Stimulated activated CD4-positive, alpha-beta T cell treated with anti-CD3 and anti-CD28 coated beads, Interleukin-1b, Interleukin-23, amount 100 ng/mL, for 24 hours (primary cell): Measurements from ENCODE around the gene GGCX.
"Not testable (repeated sequence)": the region's sequence is repeated elsewhere in the genome, so short reads cannot be mapped to it uniquely, and the experiment has no call there.

ENCODE experiments used
- DNase-seq, 4 experiments: peaks; one replicate each; pipeline ENCODE4 v3.0.0-alpha.2; 2020; ENCODE audit warnings: low read depth in 4 of 4, low spot score in 1 of 4

GGCX gene

GRCh38 chr2:85575739-85576138 lies 14.4 kb upstream of the GGCX start:
- DNase-seq, result no peak

- DNase-seq, result no peak
These were observed 5.0 kb upstream of the GGCX start for GRCh38 chr2:85566265-85566664.

GRCh38 chr2:85564144-85564563 lies 2.9 kb upstream of the GGCX start:
- no peak for DNase-seq

DNA sequence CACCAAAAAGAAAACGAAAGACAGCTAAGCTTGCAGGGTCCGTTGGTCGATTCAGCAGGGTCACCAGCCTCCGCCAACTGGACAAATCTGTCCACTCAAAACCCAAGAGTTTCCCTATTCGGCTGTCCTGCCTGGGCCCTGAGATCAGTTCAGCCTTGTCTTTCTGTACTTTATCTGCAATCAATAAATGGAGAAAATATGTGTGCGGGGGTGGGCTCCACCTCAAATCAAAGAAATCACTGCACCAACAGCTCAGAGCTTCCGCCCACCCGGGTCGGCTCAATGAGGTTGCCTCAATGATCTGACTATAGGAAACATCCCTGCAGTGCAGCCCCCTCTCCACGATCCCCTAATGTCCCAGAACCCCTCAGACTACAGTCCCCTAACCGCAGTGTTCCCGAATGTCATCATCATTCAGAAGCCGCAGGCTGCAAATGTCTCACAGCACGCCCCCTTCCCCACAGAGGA lies 447 bp downstream of the GGCX start:
- DNase-seq, result no peak

DNA sequence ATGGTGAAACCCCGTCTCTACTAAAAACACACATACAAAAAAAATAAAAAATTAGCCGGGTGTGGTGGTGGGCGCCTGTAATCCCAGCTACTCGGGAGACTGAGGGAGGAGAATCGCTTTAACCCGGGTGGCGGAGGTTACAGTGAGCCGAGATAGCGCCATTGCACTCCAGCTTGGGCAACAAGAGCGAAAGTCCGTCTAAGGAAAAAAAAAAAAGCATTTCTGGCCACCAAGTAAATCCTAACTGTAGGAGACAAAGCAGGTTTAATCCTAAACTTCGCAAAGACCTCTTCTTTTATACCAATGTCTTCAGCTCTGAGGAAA lies 928 bp downstream of the GGCX start:
- DNase-seq, result not testable (repeated sequence)

- no peak for DNase-seq
These were observed 3.1 kb downstream of the GGCX start for GRCh38 chr2:85558160-85558559.

- no peak for DNase-seq
These were observed 4.2 kb downstream of the GGCX start for GRCh38 chr2:85557130-85557529.

DNA sequence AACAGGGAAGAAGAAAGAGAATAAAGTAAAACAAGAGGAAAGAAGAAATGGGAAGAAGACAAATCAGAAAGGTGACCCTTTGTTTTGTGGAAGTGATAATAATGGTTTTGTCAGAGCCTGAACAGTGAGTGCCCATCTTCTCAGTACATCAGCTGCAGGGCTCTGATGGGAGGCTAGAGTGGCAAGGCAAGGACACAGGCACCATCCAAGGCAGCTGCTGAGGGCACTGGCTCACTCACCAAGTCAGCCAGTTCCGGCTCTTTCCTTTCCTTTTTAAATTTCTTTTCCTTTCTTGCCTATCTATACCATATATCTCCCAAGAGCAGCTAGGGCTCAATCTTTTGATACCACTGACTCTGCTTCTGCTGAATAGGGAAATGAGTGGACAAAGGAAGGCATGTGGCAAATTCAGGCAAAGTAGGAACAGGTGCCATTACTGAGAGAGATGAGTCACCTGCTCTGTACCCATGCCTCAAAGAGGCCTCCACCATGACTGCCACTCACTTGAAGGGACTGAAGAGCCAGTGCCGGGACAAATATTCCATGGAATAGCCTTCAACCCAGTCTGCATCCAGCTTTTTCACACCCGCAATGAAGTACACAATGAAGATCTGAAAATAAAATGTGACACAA lies 6.2 kb downstream of the GGCX start:
- DNase-seq, result no peak

- no peak for DNase-seq
These were observed 8.1 kb downstream of the GGCX start for GRCh38 chr2:85553184-85553583.

DNA sequence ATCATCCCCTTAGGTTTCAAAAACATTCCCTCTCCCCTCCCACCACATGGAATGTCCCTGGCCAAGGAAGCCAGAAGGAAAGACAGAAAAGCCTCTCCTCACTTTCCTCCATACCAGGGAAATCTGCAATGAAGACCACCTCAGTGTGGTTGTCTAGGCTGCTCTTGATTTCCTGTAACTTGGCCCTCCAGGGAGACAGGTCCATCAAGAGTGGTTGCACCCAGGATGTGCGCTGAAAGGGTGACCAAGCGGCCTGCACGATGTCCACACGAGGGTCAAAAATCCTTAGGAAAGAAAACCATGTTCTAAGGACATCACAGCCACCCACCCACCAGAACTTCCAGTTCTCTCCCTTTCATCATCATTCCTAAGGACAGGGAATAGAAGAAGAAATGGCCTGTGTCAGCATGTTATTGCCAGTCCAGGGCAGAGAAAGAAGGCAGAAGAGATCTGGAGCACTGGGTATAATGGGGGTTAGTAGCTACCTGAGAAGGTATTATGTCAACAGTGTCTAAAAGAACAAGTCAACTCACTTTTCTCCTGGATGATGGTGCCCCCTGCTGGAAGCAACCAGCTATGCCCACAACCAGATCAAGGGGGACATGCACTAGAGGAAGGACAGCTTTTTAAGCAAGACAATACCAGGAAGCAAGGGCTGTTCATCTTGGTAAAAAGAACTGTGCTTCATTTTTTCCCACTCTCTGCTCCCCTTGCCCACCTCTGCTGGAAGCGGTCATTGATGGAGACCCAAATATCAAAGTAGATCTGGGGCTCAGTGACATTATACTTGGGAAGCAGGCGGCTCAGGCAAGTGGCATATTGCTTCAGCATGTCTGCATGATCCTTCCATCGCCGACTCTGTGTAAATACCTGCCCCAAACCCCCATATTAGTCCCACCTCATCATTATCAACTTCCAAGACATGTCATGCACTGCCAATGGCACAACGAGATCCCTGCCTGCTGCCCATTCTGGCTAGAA lies 9.3 kb downstream of the GGCX start:
- DNase-seq, result peak; percentile 73 to 79 (median 75)

- DNase-seq, result no peak
These were observed 10.8 kb downstream of the GGCX start for GRCh38 chr2:85550486-85550885.

DNA sequence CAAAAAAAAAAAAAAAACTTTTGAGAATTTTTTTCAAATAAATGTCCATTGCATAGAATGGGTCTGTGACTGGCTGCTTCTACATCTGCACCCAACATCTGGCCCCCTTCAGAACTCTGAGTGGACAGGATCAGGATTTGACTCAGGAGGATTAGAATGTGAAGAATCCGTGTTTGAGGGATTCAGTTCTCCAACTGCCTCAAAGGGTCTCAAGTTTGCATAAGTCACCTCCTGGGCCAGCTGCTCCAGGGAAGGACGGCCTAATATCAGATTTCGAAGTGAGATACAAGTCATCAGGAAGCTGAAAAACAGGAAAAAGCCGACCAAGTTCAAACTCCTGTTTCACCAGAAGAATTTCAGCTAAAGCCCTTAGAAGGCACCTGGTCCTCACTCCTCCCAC lies 11.5 kb downstream of the GGCX start:
- DNase-seq, result no peak

DNA sequence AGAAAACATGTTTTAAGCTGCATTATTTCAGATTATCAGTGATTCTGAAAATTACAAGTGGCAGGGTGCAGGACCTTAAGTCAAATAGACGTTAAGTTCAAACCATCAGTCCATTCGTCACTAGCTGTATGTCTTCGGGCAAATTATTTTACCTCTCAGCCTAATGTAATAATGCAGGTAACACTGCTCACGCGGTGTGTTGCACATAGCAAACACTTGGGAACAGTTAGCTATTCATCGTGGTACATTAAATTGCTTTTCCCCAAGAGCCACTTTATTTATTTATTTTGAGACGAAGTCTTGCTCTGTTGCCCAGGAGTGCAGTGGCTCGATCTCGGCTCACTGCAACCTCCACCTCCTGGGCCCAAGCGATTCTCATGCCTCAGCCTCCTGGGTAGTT lies 12.2 kb downstream of the GGCX start:
- DNase-seq, result no peak

DNA sequence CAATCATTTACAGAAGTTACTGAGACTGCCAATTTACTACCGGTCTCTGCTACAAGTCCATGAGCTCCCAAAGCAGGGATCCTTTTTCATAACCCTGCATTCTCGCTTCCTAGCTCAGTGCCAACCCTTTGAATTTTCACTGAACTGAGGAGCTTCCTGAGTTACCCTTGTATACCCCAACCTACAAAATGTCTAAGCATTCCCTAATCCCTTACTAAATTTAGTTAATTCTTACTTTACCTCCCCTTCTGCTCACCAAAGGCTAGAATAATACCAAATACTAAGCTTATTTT lies 12.7 kb downstream of the GGCX start:
- DNase-seq, result no peak

DNA sequence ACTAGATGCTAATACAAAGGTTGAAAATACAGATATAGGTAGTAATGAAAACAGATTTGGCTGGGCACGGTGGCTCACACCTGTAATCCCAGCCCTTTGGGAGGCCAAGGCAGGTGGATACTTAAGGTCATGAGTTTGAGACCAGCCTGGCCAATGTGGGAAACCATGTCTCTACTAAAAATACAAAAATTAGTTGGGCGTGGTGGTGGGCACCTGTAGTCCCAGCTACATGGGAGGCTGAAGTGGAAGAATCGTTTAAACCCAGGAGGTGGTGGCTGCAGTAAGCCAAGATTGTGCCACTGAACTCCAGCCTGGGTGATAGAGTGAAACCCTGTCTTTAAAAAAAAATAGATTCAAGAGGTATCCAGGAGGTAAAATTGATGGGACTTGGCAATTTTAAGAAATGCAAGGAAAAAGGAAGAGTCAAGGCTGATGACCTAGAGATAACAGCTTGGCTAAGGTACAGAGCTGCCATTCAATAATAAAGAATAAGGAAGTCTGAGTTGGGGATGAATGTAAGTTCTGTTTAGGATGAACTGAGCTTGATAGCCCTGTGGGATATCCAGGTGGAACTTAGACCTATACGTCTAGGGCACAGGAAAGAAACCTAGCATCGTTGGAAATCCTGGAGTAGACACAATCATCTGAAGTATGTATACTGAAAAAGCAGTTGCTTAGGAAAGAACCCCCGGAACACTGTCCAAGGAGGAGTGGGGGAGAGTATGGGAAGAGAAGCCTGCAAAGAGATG lies 13.3 kb downstream of the GGCX start:
- no peak for DNase-seq

DNA sequence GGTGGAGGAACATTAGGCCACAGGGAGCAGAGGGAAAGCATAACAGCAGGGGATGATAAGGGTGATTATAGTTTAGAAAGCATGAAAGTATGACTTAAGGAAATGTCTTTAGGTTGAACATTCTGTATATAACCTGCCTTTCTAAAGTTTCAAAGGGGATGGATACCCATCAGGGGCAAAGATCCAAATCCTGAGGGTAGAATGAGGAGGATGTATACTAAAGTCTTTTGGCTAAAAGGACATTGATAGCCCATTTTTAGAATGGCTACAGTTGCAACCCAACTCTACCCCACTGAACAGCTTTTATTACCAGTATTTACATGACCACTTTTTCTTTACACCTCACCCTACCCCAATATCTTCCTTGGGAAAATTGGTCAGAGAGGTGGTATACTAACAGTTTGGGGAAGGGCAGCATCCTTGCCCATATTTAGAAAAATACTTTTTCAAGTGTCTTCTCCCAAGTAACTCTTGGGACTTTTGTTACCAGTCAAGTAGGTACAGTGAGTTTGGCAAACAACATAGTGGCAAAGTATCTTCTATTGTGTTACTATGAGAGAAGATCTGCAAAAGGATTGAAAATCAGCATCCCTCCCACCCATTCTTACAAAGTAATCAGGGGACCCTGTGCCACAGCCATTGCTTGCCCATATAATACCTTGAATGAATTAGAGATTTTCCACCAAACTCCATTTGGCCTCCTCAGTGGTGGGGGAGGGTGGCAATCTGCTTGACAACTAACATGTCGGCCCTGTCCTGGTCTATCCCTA lies 14.0 kb downstream of the GGCX start:
- DNase-seq, result no peak

DNA sequence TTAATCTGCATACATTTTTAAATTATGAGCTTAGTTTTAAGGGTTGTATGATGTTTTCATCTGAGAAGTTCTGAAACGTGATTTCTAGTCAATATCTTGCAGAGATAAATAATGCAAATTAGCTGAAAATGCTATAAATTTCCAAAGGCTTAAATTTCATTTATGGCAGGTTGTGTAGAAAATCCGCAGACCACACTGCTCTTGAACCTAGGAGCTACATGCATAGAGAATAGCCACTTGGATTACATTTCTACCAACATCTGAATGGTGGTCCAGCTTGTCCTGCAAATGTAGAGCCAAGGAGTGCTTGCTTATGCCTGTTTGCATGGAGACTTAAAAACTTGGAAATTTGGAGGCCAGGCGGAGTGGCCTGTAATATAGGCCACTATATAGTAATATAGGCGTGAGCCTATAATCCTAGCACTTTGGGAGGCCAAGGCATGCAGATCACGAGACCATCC lies 15.5 kb downstream of the GGCX start:
- no peak for DNase-seq

- not testable (repeated sequence) for DNase-seq
These were observed 16.1 kb downstream of the GGCX start for GRCh38 chr2:85544915-85545779.

DNA sequence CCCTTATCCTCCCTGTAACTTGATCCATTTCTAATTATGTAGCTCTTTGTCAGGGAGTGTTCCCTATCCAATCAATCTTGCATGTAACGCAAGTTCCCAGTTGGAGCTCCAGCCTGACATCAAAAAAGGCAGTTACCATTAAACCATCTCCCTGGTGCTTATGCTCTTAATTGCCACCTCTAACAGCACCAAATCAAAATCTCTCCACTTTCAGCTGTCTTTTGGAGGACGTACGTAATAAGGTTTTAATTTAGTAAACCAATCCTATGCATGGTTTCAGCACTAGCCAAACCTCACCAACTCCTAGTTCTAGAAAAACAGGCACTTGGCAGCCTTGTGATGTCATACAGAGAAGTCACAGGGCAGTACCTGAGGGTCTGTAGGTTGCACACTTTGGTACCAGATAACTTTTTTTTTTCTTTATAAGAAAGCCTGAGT lies 17.0 kb downstream of the GGCX start:
- not testable (repeated sequence) for DNase-seq

- DNase-seq, result no peak
These were observed 18.5 kb downstream of the GGCX start for GRCh38 chr2:85542777-85543176.
